CD8-positive, alpha-beta memory T cell (primary cell): ENCODE results near the gene PPP1R16B. TPM values are rescaled to one million over a fixed set of nuclear protein-coding genes. Genes with fewer than 3 reads are reported as not detected.
A peak's percentile ranks its signal among the peaks of the same experiment; 100 is the strongest.

Source experiments
- CTCF ChIA-PET: fragments of 350-600 bp; sonication (Branson Sonifier 250); formaldehyde crosslinking; loops from one replicate; lab custom pipeline; 2021; ENCODE audit warnings: antibody characterized with exemption; lab: Charles Lee
- POLR2A ChIA-PET: fragments of 350-600 bp; sonication (Branson Sonifier 250); formaldehyde crosslinking; loops from one replicate; lab custom pipeline; 2021; ENCODE audit warnings: antibody characterized with exemption; lab: Charles Lee
- DNase-seq, 5 donors: peaks; one replicate each; pipeline versions ENCODE4 v3.0.0 to v3.0.0-alpha.2; 2020 to 2022; ENCODE audit warnings: mixed read lengths in 1 of 5
- H3K27ac ChIP-seq: one replicate; pipeline ENCODE4 v1.7.0; 2013; ENCODE audit warnings: low read depth, mild to moderate bottlenecking, low read length, moderate library complexity
- H3K27me3 ChIP-seq: 2 replicates; pipeline ENCODE4 v1.7.0; 2013; ENCODE audit warnings: low read length, mild to moderate bottlenecking; ENCODE audit not compliant: insufficient read depth, poor library complexity, severe bottlenecking
- H3K36me3 ChIP-seq: 2 replicates; pipeline ENCODE4 v1.7.0; 2013; ENCODE audit warnings: mild to moderate bottlenecking, low read length, moderate library complexity; ENCODE audit not compliant: insufficient read depth
- H3K4me1 ChIP-seq: 2 replicates; pipeline ENCODE4 v1.7.0; 2013; ENCODE audit warnings: mild to moderate bottlenecking, low read length, moderate library complexity; ENCODE audit not compliant: insufficient read depth
- H3K4me3 ChIP-seq: 2 replicates; pipeline ENCODE4 v1.7.0; 2013; ENCODE audit warnings: mild to moderate bottlenecking, low read length
- H3K9me3 ChIP-seq: 2 replicates; pipeline ENCODE4 v1.7.0; 2013; ENCODE audit warnings: mild to moderate bottlenecking, low read length
- H3K27ac Mint-ChIP-seq, 8 donors: one replicate each; pipeline ENCODE4 v1.8.0; 2020 to 2021; ENCODE audit warnings: mixed read lengths in 8 of 8, mild to moderate bottlenecking in 6 of 8, inconsistent platforms in 3 of 8, moderate library complexity in 3 of 8
- H3K27me3 Mint-ChIP-seq, 2 donors: one replicate each; pipeline ENCODE4 v1.8.0; 2020 to 2021; ENCODE audit warnings: mixed read lengths in 2 of 2, mild to moderate bottlenecking in 1 of 2, moderate library complexity in 1 of 2
- H3K36me3 Mint-ChIP-seq, 3 donors: one replicate each; pipeline ENCODE4 v1.8.0; 2020 to 2021; ENCODE audit warnings: mixed read lengths in 3 of 3, inconsistent platforms in 1 of 3, mild to moderate bottlenecking in 1 of 3
- H3K4me1 Mint-ChIP-seq, 3 donors: one replicate each; pipeline ENCODE4 v1.8.0; 2020 to 2021; ENCODE audit warnings: mixed read lengths in 3 of 3, inconsistent platforms in 1 of 3, mild to moderate bottlenecking in 1 of 3
- H3K4me3 Mint-ChIP-seq, 7 donors: one replicate each; pipeline ENCODE4 v1.8.0; 2020 to 2021; ENCODE audit warnings: mixed read lengths in 7 of 7, mild to moderate bottlenecking in 6 of 7, moderate library complexity in 4 of 7, inconsistent platforms in 2 of 7
- H3K9me3 Mint-ChIP-seq, 5 donors: one replicate each; pipeline ENCODE4 v1.8.0; 2020 to 2022; ENCODE audit warnings: mixed read lengths in 5 of 5, mild to moderate bottlenecking in 3 of 5, moderate library complexity in 2 of 5, inconsistent platforms in 1 of 5
- polyA plus RNA-seq: library from polyadenylated mRNA; unstranded; fragments of 300-500 nt; fragmentation: Illumina TruSeq; gene quantifications from one replicate; pipeline ENCODE4 v1.2.3, GENCODE V29; 2021
- total RNA-seq, 2 experiments: library from RNA; stranded (reverse); gene quantifications; one replicate each; pipeline ENCODE4 v1.2.3, GENCODE V29; 2021

The PPP1R16B gene
- total and polyA plus RNA-seq, 3 experiments from 2014 or later, result 40.2 to 171 (median 167) TPM

- Mint-ChIP-seq H3K4me1 (peaks cover 13 to 26% (median 17%) of the 10 kb centered on the region in 3 donors), H3K27ac (peak overlapping the region in 1 of 8 donors; percentile 53), H3K9me3 (no peaks in the 10 kb centered on the region), H3K27me3 (no peaks in the 10 kb centered on the region), H3K4me3 (no peak overlapping the region), H3K36me3 (peaks cover 3 to 73% (median 19%) of the 10 kb centered on the region in 3 donors)
- CTCF ChIA-PET, result no interaction called here
- DNase-seq, result no peak
- POLR2A ChIA-PET, result no interaction called here
- Histone ChIP-seq H3K27me3 (no peaks in the 10 kb centered on the region), H3K4me1 (no peaks in the 10 kb centered on the region), H3K36me3 (peaks cover 5% of the 10 kb centered on the region), H3K9me3 (no peaks in the 10 kb centered on the region), H3K4me3 (no peak overlapping the region), H3K27ac (no peak overlapping the region)
Observed at GRCh38 chr20:38970302-38970701, 164.8 kb downstream of the PPP1R16B start.

Other genes with a start within 250 kb of the PPP1R16B start
- not detected for gene ADIG, start 224.5 kb upstream of the PPP1R16B start, total RNA-seq
- gene ADIG, start 224.5 kb upstream of the PPP1R16B start, polyA plus RNA-seq, result not detected
- not detected for gene ARHGAP40, start 203.9 kb upstream of the PPP1R16B start, total RNA-seq
- gene ARHGAP40, start 203.9 kb upstream of the PPP1R16B start, polyA plus RNA-seq, result not detected
- not detected for gene SLC32A1, start 81.2 kb upstream of the PPP1R16B start, total RNA-seq
- not detected for gene SLC32A1, start 81.2 kb upstream of the PPP1R16B start, polyA plus RNA-seq
- 10 to 100 TPM; 12.2 to 12.6 TPM for gene ACTR5, start 57.2 kb upstream of the PPP1R16B start, total RNA-seq
- gene ACTR5, start 57.2 kb upstream of the PPP1R16B start, polyA plus RNA-seq, result 9.5 TPM
- gene FAM83D, start 120.7 kb downstream of the PPP1R16B start, total RNA-seq, result 10 to 100 TPM; 11.9 to 13.2 TPM
- 2.3 TPM for gene FAM83D, start 120.7 kb downstream of the PPP1R16B start, polyA plus RNA-seq
- 10 to 100 TPM; 19.9 to 20.5 TPM for gene DHX35, start 156.6 kb downstream of the PPP1R16B start, total RNA-seq
- gene DHX35, start 156.6 kb downstream of the PPP1R16B start, polyA plus RNA-seq, result 6.0 TPM